Stimulated activated CD4-positive, alpha-beta T cell treated with anti-CD3 and anti-CD28 coated beads, Interleukin-15, amount 100 ng/mL, for 48 hours (primary cell): ENCODE measurements around the gene KLHL35.
"Not testable (repeated sequence)": the region's sequence is repeated elsewhere in the genome, so short reads cannot be mapped to it uniquely, and the experiment has no call there.

Experiments
- DNase-seq, 2 donors: peaks; one replicate each; pipeline ENCODE4 v3.0.0-alpha.2; 2020; ENCODE audit warnings: low read depth in 2 of 2

KLHL35 gene

GRCh38 chr11:75426720-75427086 lies 6.3 kb downstream of the KLHL35 start:
- no peak for DNase-seq

DNA sequence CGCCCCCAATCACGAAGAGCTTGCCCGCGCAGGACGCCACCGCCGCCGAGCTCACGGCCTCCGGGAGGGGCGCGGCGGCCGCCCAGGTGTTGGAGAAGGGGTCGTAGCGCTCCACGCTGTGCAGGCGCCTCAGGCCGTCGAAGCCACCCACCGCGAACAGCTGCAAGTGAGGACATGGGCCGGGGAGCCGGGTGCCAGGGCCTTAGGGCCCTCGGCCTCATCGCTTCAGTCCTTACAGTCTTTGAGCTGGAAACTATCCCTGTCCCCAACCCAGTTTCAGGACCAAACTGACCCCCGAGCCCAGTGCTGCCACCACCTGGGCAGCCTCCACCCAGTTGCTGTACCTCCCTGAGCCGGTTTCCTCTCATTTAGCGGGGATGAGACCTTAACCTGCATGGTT lies 7.6 kb downstream of the KLHL35 start:
- no peak for DNase-seq

- no peak for DNase-seq
Measured at GRCh38 chr11:75424396-75424795, 8.6 kb downstream of the KLHL35 start.

DNA sequence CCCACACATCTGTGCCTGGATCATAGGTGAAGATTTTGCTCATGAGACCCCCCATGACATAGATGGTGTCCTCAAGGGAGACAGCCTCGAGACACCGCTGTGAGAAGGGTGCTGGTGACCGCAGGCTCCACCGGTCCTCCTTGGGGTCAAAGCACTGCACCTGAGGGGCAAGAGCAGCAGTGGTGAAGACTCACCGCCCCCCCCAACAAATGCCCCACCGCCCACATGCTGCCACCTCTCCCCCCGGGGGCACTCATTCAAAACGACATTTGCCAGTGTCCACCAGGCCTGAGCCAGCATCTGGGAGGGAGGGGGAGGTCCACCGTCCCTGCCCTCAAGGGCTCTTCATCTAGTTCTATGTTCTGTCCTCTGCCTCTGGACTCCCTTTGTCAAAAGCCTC lies 9.3 kb downstream of the KLHL35 start:
- DNase-seq = no peak

DNA sequence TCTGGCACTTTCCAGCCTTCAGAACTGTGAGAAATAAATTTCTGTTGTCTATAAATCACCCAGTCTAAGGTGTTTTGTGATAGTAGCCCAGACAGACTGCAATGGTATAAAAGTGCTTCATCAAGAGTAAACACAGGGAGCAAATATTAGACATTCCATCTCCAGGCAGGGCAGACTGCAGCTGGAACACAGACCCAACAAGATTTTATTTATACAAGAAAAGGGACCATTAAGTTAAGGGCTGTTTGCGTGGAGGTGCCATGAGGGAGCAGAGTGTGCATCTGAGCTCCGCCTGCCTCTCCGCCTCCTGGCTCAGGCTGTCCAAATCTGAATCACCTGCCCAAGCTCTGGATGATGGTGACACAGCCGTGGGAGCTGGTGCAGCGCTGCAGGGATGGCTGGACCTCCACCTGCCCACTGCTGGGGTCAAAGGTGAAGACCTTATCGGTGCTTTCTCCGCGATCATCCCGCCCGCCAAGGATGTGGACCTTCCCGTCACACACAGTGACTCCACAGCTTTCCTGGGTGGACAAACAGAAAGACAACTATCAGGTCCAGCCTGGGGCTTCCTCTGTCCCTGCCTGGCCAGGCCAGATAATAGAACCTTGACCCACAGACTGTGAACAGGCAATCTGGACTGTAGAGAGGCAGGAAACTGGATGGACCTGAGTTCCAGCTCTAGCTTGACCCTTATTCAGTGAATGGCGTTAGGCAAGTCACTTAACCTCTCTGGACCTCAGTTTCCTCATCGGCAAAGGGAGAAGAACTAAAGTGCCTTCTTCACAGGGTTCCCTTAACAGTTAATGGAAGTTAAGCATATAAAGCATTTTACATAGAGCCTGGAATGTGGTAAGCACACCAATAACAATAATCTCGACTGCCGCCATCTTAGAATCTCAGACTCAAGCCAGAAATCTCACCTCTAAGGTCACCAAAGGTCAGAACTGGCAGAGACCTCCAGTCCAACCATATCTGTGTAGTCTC lies 10.5 kb downstream of the KLHL35 start:
- no peak for DNase-seq

DNA sequence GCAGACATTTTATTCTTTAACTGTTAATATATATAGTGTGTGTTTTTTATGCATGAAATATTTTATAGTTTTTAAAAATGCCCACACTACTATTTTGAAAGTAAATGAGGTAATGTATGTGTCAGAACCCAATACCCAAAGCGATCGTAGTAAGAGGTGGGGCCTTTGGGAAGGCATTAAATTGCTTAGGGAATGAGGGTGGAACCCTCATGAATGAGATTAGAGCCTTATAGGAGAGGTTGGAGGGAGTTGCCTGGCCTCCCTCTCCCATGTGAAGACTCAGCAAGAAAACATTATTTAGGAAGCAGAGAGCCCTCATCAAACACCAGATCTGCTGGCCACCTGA lies 11.1 kb downstream of the KLHL35 start:
- DNase-seq = no peak

DNA sequence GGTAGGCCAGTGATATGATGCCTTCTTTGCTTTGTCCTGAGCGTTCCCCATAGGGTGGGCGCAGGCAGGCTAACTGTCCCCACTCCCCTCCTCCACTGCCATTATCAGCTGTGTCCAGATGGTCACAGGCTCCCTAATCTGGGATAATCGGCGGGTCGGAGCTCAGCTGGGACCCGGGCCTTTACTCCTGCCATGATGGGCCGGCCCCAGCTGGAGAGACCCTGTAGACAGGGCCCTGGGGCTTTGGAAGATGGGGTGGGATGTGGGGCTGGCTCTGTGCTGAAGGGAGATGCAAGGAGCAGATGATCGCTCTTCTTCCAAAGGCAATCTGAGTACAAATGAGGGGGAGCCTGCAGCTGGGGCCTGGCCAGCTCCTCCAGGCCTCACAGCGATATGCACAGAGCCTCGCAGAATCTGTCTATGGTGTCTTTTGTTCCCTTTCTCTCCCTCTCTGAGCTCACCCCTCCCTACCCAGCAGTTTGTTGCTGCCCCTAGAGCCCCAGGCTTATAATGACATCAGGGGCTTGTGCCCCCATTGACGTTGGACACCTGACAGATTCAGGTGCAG lies 11.9 kb downstream of the KLHL35 start:
- DNase-seq = no peak

DNA sequence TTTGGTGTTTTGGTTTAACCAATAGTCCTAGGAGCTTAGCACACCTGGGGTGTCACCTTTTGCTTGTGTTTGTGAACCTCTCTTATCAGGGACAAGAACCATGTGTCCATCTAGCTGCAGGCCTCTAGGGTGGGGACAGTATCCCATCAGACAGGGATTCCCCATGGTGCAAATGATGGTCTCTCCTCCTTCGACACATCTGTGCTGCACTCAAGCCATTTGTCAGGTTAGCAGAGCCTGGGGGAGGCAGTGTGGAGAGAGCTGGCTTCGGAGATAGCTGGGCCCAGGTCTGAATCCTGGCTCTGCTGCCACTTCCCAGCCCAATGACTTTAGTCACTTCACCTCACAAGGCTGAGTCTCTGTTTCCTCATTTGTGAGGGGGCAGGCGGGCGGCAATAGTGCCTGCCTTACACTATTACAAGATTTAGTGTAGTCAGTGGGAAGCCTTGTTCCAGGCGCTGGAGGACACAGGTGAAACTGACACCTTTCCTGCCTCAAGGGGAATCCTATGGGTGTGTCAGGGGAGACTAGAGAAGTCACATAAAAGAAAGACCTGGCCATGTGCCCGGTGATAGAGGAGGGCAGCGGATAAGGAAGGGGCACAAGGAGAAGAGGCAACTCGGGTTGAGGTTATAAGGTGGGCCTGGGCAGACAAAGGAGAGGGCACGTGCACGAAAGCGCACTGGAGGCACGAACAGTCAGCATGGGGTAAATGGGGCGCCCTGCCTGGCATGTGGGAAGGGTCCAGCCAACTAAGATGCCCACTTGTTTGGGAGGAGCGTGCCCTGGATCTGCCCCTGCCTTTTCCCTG lies 12.6 kb downstream of the KLHL35 start:
- no peak for DNase-seq

GRCh38 chr11:75413864-75414263 lies 19.1 kb downstream of the KLHL35 start:
- no peak for DNase-seq

- DNase-seq = not testable (repeated sequence)
Measured at GRCh38 chr11:75413146-75413545, 19.9 kb downstream of the KLHL35 start.

- DNase-seq = not testable (repeated sequence)
Measured at GRCh38 chr11:75409971-75410370, 23.0 kb downstream of the KLHL35 start.

GRCh38 chr11:75408957-75409219 lies 24.1 kb downstream of the KLHL35 start:
- no peak for DNase-seq

DNA sequence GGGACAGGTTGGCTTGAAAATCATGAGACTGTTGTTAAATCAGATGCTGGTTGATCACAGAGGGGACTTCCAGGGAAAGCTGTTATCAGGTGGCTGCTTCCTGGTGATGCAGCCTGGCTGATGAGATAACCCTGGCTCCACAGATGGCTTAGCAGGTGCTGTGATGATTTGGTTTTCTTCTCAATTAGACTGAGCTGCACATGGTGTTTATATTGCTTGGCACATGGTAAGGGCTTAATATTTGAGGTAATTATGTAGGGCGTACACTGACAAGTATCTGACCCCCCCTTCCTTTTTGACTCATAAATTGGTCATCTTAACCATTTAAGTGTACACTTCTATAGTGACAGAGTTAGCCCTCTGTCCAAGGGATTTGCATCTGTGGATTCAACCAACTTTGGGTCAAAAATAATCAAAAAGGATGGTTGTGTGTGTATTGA lies 26.6 kb downstream of the KLHL35 start:
- DNase-seq = no peak

- no peak for DNase-seq
Measured at GRCh38 chr11:75403983-75404658, 28.9 kb downstream of the KLHL35 start.

- DNase-seq = no peak
Measured at GRCh38 chr11:75403037-75403436, 30.0 kb downstream of the KLHL35 start.

GRCh38 chr11:75402002-75402773 lies 30.8 kb downstream of the KLHL35 start:
- no peak for DNase-seq

- DNase-seq = no peak
Measured at GRCh38 chr11:75400146-75400865, 32.7 kb downstream of the KLHL35 start.

DNA sequence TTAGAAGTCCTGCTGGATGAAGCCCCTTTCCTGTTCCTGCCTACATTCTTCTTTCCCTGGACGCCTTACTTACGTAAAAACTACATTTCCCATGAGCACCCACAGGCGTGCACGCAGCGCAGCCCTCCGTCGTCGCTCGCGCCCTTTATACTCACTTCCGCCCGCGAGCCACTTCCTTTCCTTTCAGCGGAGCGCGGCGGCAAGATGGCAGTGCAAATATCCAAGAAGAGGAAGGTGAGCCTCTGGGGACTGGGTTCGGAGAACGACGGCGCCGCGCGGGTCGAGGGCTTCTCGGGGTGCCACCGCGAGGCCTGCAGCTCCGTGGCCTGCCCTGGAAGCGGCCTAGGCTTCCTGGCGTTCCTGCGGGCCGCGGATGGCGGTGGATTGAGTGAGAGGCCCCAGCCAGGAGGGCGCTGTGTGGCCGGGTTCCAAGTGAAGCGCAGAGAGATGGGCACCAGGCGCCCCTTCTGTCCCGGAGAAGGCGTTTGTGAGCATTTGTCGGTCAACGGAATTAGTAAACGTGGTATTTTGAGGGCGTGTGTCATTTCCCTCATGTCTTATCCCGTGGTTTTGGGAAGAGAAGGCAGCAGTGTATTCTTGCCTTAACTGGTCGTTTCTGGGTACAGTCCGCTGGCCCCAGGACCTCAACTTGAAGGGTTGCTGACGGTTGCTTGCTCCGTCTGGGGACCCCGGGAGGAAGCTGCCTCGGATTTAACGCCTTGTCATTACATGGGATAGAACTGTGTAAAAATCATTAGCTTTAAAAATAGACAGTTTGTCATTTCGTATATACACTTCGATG lies 33.5 kb downstream of the KLHL35 start, which contains the start of gene RPS3:
Gene RPS3 (plus strand): TSS at position 175 of the 802 bp plus-strand sequence. CDS start 30 bp downstream, at position 205.
- DNase-seq = peak; percentile 82

DNA sequence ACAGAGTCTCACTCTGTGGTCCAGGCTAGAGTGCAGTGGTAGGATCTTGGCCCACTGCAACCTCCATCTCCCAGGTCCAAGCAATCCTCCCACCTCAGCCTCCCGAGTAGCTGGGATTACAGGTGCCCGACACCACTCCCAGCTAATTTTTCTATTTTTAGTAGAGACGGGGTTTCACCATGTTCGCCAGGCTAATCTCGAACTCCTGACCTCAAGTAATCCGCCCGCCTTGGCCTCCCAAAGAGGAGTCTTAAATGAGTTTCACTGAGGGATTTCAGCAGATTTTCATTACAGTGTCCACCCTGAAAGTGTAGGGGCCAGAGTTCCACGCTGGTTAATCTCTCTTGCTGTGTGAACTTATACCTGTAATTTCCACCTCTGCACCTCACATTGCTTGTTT lies 34.1 kb downstream of the KLHL35 start:
- no peak for DNase-seq
